ENCODE measurements around the gene PFKL. TPM values are rescaled to one million over a fixed set of nuclear protein-coding genes. Genes with fewer than 3 reads are reported as not detected.

PFKL gene
- total RNA-seq, 1 experiment from 2014 or later, result 140 TPM

GRCh38 chr21:44283948-44284347 is 15.9 kb upstream of the PFKL start:
- ChIA-PET POLR2A (no interaction called here), CTCF (no interaction called here)
- intact Hi-C loops (cut with micrococcal nuclease; ENCODE audit: unreplicated experiment), result no loop called here
- DNase-seq, result no peak
- no peaks in the 10 kb centered on the region for H3K36me3 ChIP-seq (ENCODE audit: control insufficient read depth, insufficient read depth, low read length)
- Mint-ChIP-seq H3K36me3 (ENCODE audit: insufficient read depth, unreplicated experiment) (no peaks in the 10 kb centered on the region), H3K27me3 (ENCODE audit: insufficient read depth, unreplicated experiment) (no peaks in the 10 kb centered on the region), H3K9me3 (ENCODE audit: unreplicated experiment) (no peaks in the 10 kb centered on the region), H3K27ac (ENCODE audit: unreplicated experiment) (no peak overlapping the region), H3K4me1 (ENCODE audit: low read depth, unreplicated experiment) (no peaks in the 10 kb centered on the region), H3K4me3 (ENCODE audit: unreplicated experiment) (no peak overlapping the region)
- no peaks in the 10 kb centered on the region for H3K4me1 ChIP-seq
- H3K9me3 ChIP-seq, result no peaks in the 10 kb centered on the region
- no peak for TF ChIP-seq CTCF (IDR thresholded peaks at IDR 0.05; ENCODE audit: insufficient read depth in 1 of 2, low read depth in 1 of 2, low read length in 1 of 2, severe bottlenecking in 1 of 2, unreplicated experiment in 1 of 2)
- no peaks in the 10 kb centered on the region for H3K27me3 ChIP-seq (replicated peaks; ENCODE audit: control insufficient read depth, insufficient read depth, low read length)
- no TSS peak for BruUV-seq (replicated peaks)
- no peak overlapping the region for H3K4me3 ChIP-seq (ENCODE audit: low read depth, low read length)

DNA sequence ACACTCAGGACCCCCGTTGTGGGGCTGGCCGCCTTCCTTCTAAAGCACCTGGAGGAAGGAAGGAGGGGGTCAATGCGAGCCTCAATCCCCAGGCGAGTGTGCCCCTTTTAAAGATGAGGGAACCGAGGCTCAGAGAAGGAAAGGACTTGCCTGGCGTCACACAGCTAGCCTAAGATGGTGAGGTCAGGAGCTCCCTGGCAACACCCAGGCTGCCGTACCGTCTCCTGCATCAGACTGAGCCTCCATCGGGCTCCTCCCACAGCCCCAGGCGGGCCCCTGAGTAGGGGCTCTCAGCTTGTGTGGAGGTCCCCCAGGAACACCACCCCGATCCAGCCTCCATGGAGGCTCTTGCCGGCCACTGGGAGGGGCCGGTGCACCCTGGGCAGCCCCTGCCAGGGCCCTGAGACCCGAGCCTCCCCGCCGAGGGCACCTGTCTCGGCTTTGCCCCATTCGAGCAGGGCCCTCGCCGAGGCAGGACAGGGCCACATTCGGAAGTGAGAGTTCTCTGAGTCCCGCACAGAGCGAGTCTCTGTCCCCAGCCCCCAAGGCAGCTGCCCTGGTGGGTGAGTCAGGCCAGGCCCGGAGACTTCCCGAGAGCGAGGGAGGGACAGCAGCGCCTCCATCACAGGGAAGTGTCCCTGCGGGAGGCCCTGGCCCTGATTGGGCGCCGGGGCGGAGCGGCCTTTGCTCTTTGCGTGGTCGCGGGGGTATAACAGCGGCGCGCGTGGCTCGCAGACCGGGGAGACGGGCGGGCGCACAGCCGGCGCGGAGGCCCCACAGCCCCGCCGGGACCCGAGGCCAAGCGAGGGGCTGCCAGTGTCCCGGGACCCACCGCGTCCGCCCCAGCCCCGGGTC is 14.5 kb upstream of the PFKL start, which contains the start of gene AIRE:
Gene AIRE (plus strand): TSS at position 739 of the 855 bp plus-strand sequence. CDS start 131 bp downstream, outside the sequence.
- BruUV-seq (replicated peaks), result no TSS peak
- POLR2A ChIA-PET, result no interaction called here
- Mint-ChIP-seq H3K27ac (ENCODE audit: unreplicated experiment) (no peak within 1 kb of the TSS), H3K9me3 (ENCODE audit: unreplicated experiment) (no peaks in the 10 kb centered on the region), H3K4me3 (ENCODE audit: unreplicated experiment) (no peak within 1 kb of the TSS), H3K36me3 (ENCODE audit: insufficient read depth, unreplicated experiment) (no peaks in the 10 kb centered on the region), H3K27me3 (ENCODE audit: insufficient read depth, unreplicated experiment) (no peaks in the 10 kb centered on the region), H3K4me1 (ENCODE audit: low read depth, unreplicated experiment) (no peaks in the 10 kb centered on the region)
- no peaks in the 10 kb centered on the region for H3K27me3 ChIP-seq (replicated peaks; ENCODE audit: control insufficient read depth, insufficient read depth, low read length)
- no peak for DNase-seq
- CTCF ChIA-PET, result no interaction called here
- H3K4me1 ChIP-seq, result no peaks in the 10 kb centered on the region
- H3K9me3 ChIP-seq, result no peaks in the 10 kb centered on the region
- no peak for TF ChIP-seq CTCF (IDR thresholded peaks at IDR 0.05; ENCODE audit: insufficient read depth in 1 of 2, low read depth in 1 of 2, low read length in 1 of 2, severe bottlenecking in 1 of 2, unreplicated experiment in 1 of 2)
- intact Hi-C loops (cut with micrococcal nuclease; ENCODE audit: unreplicated experiment), result no loop called here
- no peaks in the 10 kb centered on the region for H3K36me3 ChIP-seq (ENCODE audit: control insufficient read depth, insufficient read depth, low read length)
- H3K4me3 ChIP-seq (ENCODE audit: low read depth, low read length), result no peak within 1 kb of the TSS

GRCh38 chr21:44286086-44286715 is 13.7 kb upstream of the PFKL start:
- no peak overlapping the region for H3K4me3 ChIP-seq (ENCODE audit: low read depth, low read length)
- no peak for DNase-seq
- no peaks in the 10 kb centered on the region for H3K4me1 ChIP-seq
- H3K27me3 Mint-ChIP-seq (ENCODE audit: insufficient read depth, unreplicated experiment), result no peaks in the 10 kb centered on the region
- H3K36me3 Mint-ChIP-seq (ENCODE audit: insufficient read depth, unreplicated experiment), result no peaks in the 10 kb centered on the region
- POLR2A ChIA-PET, result no interaction called here
- no peak overlapping the region for H3K27ac Mint-ChIP-seq (ENCODE audit: unreplicated experiment)
- H3K9me3 ChIP-seq, result no peaks in the 10 kb centered on the region
- H3K4me1 Mint-ChIP-seq (ENCODE audit: low read depth, unreplicated experiment), result no peaks in the 10 kb centered on the region
- no TSS peak for BruUV-seq (replicated peaks)
- no peaks in the 10 kb centered on the region for H3K9me3 Mint-ChIP-seq (ENCODE audit: unreplicated experiment)
- intact Hi-C loops (cut with micrococcal nuclease; ENCODE audit: unreplicated experiment), result no loop called here
- no peaks in the 10 kb centered on the region for H3K36me3 ChIP-seq (ENCODE audit: control insufficient read depth, insufficient read depth, low read length)
- TF ChIP-seq CTCF (IDR thresholded peaks at IDR 0.05; ENCODE audit: insufficient read depth in 1 of 2, low read depth in 1 of 2, low read length in 1 of 2, severe bottlenecking in 1 of 2, unreplicated experiment in 1 of 2), result no peak
- no peaks in the 10 kb centered on the region for H3K27me3 ChIP-seq (replicated peaks; ENCODE audit: control insufficient read depth, insufficient read depth, low read length)
- CTCF ChIA-PET, result no interaction called here
- H3K4me3 Mint-ChIP-seq (ENCODE audit: unreplicated experiment), result no peak overlapping the region

Measured in Caco-2 (cell line).